Urothelium cell line (cell line): Measurements from ENCODE around the gene MMP10.
A peak's percentile ranks its signal among the peaks of the same experiment; 100 is the strongest.
"Not testable (repeated sequence)": the region's sequence is repeated elsewhere in the genome, so short reads cannot be mapped to it uniquely, and the experiment has no call there.

Experiments used
- DNase-seq: peaks from one replicate; pipeline ENCODE4 v3.0.0; 2011; ENCODE audit warnings: low spot score, mixed read lengths
- FAIRE-seq: peaks from 2 replicates; lab custom pipeline; 2011; peaks lifted over from hg19 to GRCh38; lab: Jason Lieb, UNC

The MMP10 gene

DNA sequence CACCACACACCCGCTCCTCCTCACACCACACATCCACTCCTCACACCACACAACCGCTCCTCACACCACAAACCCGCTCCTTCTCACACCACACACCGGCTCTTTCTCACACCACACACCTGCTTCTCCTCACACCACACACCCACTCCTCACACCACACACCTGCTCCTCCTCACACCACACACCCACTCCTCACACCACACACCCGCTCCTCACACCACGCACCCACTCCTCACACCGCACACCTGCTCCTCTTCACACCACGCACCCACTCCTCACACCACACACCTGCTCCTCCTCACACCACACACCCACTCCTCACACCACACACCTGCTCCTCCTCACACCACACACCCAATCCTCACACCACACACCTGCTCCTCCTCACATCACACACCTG is 49.5 kb downstream of the MMP10 start:
- not testable (repeated sequence) for DNase-seq
- FAIRE-seq: peak; percentile 100

DNA sequence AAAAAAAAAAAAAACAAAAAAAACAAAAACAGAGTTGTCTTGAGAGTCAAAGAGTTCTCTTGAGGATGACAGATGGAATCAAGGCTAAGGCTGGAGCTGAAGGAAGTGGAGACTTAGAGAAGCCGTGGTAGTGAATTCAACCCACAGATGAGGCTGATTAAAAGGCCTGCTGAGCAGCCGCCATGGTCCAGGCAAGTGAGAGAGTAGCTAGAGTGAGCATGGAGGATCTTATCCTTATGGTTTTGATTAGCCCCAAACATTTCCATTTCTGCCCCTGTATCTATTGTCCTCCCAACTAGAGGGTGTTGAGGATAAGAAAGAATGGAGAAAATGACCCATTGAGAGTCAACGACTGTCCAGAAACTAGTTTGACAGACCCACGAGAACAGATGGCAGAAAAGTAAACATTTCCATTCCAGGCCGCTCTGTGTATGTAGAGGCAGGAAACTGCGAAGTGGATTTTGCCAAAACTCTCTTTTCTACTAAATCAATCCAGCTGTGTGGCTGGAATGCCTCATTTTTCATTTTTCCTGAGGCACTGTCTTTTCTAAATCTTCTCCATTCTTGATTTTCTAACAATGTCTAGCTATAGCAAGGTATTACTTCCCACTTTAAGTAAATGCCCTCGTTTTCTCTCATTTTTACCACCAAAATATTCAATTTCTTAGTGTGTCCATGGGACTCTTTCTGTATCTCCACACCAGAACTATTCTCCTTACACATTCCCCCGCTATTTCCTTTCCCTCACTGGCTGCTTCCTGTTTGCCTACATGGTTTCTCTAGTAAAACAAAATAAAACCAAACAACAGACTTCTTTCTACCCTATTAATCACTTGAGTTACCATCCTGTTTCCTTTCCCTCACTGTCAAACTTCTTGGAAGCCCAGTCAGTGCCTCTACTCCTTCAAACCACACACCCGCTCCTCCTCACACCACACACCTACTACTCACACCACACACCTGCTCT is 50.3 kb downstream of the MMP10 start:
- DNase-seq (no peak), FAIRE-seq (no peak)

DNA sequence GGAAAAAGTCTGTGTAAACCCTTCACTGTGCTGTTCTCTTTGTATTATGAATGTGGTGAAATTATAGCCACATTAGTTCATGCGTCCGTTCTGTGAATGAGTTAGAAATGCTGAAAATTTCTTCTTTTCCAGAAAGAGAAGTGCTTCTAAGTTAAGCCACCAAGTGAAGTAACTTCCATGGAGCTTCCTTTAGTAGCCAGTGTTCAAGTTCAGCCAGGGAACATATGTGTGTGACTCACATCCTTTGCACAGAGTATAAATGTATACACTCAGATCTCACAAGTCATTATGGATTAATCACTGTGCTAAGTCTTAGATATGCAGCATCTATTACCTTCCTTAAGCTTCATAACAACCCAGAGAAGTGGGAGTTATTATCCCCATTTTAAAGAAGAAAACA is 52.5 kb downstream of the MMP10 start:
- DNase-seq (no peak), FAIRE-seq (no peak)

DNA sequence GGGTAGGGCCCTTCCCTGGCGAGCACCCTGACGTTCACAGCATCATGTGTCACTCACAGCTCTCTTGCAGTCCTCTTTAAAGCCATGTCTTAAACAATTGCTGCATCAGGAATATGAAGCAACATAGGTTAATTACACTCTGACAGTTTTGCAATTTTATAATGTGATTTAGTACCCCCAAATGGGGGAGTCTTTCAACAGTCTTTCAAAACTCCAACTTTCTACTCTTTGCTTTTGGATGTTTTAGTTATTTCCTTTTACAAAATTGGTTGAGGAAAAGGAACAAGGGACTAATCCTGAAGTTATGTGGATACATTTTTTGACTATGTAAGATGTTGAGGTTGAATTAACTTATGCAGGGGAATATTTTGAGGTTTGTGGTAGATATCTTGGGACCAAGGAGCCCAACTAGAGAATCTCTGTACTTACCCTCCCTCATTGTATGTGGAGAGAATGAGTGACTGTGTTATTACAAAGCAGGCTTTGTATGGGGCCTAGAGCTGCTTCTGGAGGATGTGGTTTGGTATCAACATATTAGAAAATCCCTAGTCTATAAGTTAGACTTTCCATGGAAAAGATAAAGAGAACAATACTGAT is 55.4 kb downstream of the MMP10 start, which contains the start of gene MMP8:
Gene MMP8 (minus strand): TSS at position 51 of the 597 bp plus-strand sequence. CDS start 99 bp downstream, outside the sequence.
- no peak for FAIRE-seq

DNA sequence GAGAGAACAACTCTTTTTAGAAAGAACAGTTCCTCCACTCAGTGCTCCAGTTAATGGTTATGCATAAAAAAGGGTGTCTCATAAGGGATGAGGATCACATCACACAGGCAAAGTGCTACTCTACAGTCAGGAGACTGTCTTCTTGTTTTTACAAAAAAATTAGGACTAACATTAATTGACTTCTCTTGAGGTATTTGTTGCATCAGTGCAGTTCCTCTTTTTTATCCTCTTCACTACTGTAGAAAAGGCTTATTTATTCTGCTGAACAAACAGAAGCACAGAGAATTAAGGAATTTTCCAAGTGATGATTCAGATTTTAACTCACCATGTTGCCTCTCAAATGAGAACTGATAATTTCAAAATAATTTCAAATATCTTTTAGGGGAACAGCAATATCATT is 57.6 kb downstream of the MMP10 start:
- FAIRE-seq: no peak

More for the DNA sequence above, 55.4 kb downstream of the MMP10 start, which contains the start of gene MMP8:
- no peak for DNase-seq

More for the DNA sequence above, 57.6 kb downstream of the MMP10 start:
- no peak for DNase-seq
